SK-N-DZ (cell line): ENCODE results near the gene RUNX1.

Experiments
- DNase-seq: peaks from one replicate; pipeline ENCODE4 v3.0.0-alpha.2; 2015; ENCODE audit warnings: low spot score

RUNX1 gene

GRCh38 chr21:34882719-34883131, 166.4 kb downstream of the RUNX1 start:
- DNase-seq = no peak

DNA sequence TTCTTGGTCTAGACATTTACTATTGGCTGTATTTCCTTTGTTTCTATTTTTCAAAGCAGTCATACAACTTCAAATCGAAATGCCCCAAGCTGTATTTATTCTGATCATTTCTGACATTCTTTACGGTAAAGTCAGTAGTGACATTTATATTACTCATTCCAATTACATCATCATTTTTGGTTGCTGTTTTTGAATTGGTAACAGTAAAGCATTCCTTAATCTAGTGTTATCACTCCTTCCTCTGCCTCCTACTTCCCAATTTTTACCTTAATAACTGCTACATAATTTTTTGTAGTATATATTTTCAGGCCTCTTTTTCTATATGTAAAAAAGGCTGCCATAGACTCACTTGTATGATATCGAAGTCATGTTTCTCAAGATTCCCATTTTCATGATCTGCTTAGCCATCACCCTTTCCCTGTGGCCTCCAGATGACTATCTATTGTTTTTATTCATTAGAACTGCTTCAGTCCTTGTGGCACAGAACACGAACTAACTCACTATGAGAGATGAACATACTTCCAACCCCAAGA, 167.2 kb downstream of the RUNX1 start:
- DNase-seq = no peak

GRCh38 chr21:34881421-34881820, 167.7 kb downstream of the RUNX1 start:
- no peak for DNase-seq

DNA sequence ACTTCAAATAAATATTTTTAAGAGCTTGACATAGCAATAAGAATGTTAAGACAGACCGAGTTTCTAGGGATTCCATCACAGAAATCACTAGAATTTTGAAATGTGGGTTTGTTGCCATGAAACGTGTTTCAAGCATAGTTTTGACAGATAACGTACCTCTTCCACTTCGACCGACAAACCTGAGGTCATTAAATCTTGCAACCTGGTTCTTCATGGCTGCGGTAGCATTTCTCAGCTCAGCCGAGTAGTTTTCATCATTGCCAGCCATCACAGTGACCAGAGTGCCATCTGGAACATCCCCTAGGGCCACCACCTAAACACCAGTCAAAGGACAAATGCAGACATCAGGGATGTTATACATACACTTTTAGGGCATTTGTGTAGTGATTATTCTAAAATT, 168.7 kb downstream of the RUNX1 start:
- DNase-seq = no peak

GRCh38 chr21:34878940-34879339, 170.2 kb downstream of the RUNX1 start:
- DNase-seq = no peak

- no peak for DNase-seq
Measured at GRCh38 chr21:34878501-34878900, 170.6 kb downstream of the RUNX1 start.

DNA sequence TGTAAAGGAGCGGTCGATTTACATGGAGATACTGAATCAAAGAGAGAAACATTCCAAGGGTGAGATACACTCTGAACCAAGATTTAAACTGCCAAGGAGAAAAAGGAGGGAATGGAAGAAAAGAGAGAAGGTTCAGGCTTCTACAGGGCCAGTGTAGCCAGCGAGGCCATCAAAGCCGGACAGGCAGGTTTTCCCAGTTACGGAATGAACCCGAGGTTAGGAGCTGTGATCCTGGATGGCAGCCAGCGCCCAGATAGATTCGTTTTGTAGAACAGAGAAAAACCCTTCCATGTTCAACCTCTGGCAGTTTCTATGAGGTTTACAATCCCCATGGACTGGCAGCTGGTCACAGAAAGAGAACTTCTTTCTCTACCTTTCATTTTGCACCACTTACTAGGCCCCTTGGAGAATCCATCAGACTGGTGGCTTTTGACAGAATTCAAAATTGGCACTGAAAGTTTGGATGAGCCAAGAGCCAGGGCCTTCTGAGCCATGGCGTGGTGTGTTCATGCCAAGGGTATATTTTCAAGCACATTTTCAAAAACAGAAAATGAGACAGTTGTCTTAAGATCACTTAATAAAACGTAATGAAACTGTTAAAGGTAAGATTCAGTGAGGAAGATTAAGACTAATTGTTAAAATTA, 171.5 kb downstream of the RUNX1 start:
- DNase-seq = no peak

- DNase-seq = no peak
Measured at GRCh38 chr21:34875830-34876229, 173.3 kb downstream of the RUNX1 start.

DNA sequence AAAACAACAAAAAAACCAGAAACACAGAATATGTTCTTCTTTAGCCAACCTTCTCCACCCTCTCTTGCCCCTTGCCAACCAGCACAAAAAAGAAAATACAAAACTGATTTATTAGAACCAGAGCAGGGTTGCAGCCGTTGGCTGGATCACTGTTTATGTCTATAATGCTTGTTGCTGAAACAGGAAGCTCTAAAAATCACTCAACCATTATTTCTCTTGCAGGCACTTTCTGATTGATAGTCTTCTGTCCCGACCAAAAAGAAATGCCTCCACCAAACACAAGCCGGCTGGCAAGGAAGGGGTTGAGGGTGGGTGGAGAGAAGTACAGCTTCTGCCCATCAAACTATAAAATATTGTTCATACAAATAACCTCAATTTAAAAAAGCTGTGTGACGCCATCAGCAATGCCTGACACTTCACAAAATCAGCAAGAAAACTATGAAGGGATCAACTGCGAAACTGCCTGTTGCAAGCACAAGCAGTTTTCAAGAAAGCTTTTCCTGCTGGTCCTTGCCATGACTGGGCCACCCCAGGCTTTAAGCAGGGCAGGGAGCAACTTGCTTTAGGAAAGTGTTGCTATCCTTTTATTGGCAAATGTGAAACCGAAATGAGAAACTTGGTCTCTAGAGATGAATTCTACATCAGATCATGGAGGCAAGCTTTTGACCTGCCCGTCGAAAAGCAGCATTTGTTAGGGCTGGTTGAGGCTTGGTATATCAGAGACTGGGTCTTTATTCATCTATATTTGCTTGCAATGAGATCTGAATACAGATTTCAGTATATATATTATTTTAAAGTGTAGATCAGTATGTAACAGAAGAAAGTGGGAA, 174.2 kb downstream of the RUNX1 start:
- DNase-seq = no peak

DNA sequence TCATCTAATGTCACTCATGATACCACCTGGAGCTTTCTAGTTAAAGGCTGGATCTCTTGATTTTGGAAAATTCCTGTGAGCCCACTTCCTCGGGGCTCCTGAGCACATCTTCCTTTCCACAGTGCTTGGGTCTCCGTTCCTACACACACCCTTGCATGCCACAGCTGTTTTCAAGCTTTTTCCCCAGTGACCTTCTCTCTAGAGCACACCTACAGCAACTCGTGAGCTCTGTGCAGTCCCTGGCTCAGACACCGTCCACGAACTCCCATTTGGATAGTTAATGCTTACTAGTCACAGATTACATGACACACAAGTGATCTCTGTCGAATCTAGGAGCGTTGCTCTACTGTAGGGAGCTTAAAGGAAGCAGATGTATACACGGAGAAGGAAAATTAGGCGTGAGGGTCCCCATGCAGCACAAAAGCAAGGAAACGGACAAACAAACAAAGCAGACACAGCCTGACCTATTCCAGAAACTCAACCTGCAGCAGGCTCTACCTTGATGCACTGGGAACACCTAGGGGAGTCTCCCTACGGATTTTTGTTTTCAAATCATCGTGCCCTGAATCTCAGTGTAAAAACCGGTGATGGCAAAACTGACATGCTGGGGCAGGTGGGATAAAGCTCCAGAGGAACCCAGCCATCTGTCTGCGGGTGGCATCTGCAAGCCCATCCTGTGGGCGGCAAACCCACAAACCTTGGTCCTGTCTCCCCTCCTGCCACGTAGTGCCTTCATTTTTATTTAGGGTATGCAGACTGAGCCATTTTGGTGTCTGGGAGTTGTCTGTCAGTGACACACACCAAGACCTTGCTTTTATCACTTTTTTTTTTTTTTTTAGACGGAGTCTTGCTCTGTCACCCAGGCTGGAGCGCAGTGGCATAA, 177.8 kb downstream of the RUNX1 start:
- no peak for DNase-seq

DNA sequence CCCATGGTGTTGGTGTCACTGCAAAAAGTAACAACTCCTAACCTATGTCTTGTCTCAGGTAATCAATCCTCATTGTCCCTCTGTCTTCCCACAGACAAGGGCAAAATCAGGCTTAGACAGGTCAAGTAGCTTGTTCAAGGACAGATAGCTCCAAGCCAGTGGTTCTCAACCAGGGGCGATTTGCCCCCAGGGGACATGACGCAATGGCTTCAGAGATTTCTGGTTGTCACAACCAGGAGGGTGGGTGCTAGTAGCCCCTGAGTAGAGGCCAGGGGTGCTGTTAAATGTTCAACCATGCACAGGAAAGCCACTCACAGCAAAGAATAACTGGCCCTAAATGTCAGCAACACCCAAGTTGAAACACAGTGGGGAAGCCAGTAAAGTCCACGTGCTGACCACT, 178.9 kb downstream of the RUNX1 start:
- no peak for DNase-seq

DNA sequence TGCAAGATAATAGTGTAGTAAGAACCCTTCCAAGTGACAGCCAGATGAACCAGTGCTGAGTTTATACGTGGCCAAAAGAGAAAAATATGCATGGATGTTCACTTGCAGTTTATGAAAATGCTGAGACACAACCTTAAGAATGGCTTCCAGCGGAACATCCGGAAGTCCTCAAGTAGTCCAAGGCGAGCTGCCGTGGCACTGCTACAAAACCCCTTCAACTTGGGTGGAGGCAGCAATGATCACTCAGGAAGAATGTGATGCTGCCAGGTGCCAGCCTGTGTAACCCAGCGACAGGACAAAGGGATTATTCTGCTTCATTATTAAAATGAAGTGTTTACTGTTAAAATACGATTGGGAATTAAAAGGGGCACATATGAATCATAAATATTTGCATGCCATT, 179.6 kb downstream of the RUNX1 start:
- DNase-seq = no peak

GRCh38 chr21:34867785-34868184, 181.3 kb downstream of the RUNX1 start:
- DNase-seq = no peak

- no peak for DNase-seq
Measured at GRCh38 chr21:34865400-34866241, 183.5 kb downstream of the RUNX1 start.

GRCh38 chr21:34864370-34865149, 184.5 kb downstream of the RUNX1 start:
- DNase-seq = no peak

- DNase-seq = no peak
Measured at GRCh38 chr21:34862951-34863350, 186.2 kb downstream of the RUNX1 start.

GRCh38 chr21:34861258-34861657, 187.8 kb downstream of the RUNX1 start:
- no peak for DNase-seq

DNA sequence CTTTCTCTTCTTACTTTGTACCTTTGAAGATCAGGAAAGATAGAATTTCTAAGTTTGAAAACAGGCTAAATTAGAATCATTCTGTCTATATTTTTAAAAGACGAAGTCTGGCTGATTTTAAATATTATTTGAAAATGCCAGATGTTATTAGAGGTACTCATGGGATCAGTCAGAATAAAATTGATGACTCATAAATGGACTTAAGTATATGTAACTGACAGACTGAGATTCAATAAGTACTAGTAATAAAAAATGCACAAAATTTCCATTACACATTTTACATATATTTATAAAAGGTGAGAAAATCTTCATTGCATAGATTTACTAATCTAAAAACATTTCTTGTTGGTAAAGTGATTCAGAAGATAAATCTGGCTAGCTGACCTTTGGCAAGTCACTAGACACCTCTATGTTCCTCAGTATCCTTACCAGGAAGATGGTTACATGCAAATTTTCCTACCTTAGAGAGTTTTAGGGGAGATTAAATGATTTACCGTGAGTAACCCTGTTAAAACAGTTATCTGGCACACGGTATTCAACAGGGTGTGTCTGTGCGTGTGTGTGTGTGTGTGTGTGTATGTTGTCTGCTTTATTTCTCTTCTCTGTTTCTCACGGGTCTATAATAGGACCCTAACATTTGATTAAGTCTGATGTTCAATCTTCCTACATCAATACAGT, 189.0 kb downstream of the RUNX1 start:
- DNase-seq = no peak

DNA sequence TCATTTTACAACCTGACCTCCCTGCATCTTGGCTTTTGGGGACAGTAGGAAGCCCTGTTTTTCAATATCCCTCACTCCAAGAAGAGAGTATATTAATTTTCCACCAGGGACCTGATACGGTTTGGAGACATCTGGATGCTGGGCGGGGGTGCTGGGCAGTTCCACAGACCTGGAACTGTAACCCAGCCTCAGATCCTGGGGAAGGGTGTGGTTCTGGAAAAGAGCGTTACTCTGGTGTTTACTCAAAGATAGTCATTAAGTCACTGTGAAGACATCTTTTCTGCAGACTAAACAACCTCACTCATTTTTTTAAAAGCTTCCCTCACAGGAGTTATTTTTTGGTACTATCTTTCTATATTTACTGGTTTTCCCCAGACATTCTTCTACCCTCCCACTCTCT, 190.5 kb downstream of the RUNX1 start:
- no peak for DNase-seq

DNA sequence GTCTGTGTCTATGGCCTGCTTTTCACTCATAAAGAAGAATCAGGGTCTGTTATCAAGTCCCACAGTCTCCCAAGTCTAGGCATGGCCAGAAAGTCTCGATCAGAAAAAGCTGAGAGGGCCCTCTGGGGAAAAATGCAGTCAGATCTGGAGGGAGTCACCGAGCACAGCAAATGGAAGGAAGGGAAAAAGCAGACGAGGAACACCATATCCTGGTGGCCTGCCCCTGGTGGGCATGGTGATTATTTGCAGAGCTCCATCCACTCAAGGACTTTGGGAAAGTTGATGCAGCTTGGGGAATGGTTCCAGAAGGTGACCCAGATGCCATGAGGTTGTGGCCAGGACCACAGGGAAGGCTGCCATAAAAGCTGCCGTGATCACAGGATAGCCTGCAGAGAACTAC, 191.2 kb downstream of the RUNX1 start:
- no peak for DNase-seq
